HCT116 (cell line): ENCODE measurements around the gene SIRT7. TPM values are rescaled to one million over a fixed set of nuclear protein-coding genes. Genes with fewer than 3 reads are reported as not detected.
A peak's percentile ranks its signal among the peaks of the same experiment; 100 is the strongest.

Experiments used
- ATAC-seq: fragments of 200-7000 bp; cut with Tn5 transposase; 2 replicates; pipeline ENCODE4 v1.9.1; 2020; ENCODE audit warnings: mild to moderate bottlenecking, moderate library complexity
- BruUV-seq: library from RNA; stranded (reverse); fragments of 400-500 nt; replicated peaks from 2 replicates; lab custom pipeline; 2021; lab: Mats Ljungman, UMichigan
- CTCF ChIA-PET: fragments of 300-600 bp; sonication (Branson Sonifier 250); formaldehyde crosslinking; loops from one replicate; lab custom pipeline; 2021; ENCODE audit warnings: antibody characterized with exemption; lab: Charles Lee
- POLR2A ChIA-PET: fragments of 300-600, 350-600 bp; sonication (Branson Sonifier 250); formaldehyde crosslinking; loops from one replicate; lab custom pipeline; 2021; ENCODE audit warnings: antibody characterized with exemption; lab: Charles Lee
- RAD21 ChIA-PET, 2 experiments: fragments of 300-600 bp; sonication (Branson Sonifier 250); formaldehyde crosslinking; loops; one replicate each; lab custom pipeline; 2023; ENCODE audit warnings: low total read pairs in 2 of 2; ENCODE audit not compliant: uncharacterized antibody in 2 of 2, unreplicated experiment in 2 of 2, low non-redundant PET in 1 of 2; lab: Charles Lee
- DNase-seq: peaks from one replicate; pipeline ENCODE4 v3.0.0-alpha.2; 2010; ENCODE audit warnings: low read depth, low spot score
- H2AFZ ChIP-seq: fragments of 200-600 bp; shearing (Covaris generic), sonication (generic); 2 replicates; pipeline ENCODE4 v1.6.1; 2017; ENCODE audit warnings: low read depth, mixed run types, mixed read lengths, antibody characterized with exemption, low read length; ENCODE audit not compliant: poor library complexity, severe bottlenecking
- H3K27ac ChIP-seq: 2 replicates; pipeline ENCODE4 v1.5.1; 2012; ENCODE audit warnings: low read depth, low read length
- H3K27me3 ChIP-seq: fragments of 200-600 bp; sonication (generic); 2 replicates; pipeline ENCODE4 v1.6.1; 2016; ENCODE audit warnings: mixed run types, low read length, mixed read lengths; ENCODE audit not compliant: insufficient read depth
- H3K36me3 ChIP-seq, 2 experiments: fragments of 200-500 bp in 1 of 2; fragments of 200-600 bp in 1 of 2; sonication (Bioruptor generic) in 1 of 2; sonication (generic) in 1 of 2; 2 replicates each; pipeline versions ENCODE4 v1.5.1 to v1.6.1; 2014 to 2016; ENCODE audit warnings: low read length in 2 of 2, inconsistent platforms in 1 of 2, mixed read lengths in 1 of 2, mixed run types in 1 of 2; ENCODE audit not compliant: insufficient read depth in 2 of 2, control insufficient read depth in 1 of 2
- H3K4me1 ChIP-seq, 2 experiments: fragments of 200-600 bp in 1 of 2; sonication (generic) in 1 of 2; 2 replicates each; pipeline versions ENCODE4 v1.5.1 to v1.6.1; 2012 to 2017; ENCODE audit warnings: low read length in 2 of 2, inconsistent platforms in 1 of 2, mild to moderate bottlenecking in 1 of 2, mixed read lengths in 1 of 2, mixed run types in 1 of 2, moderate library complexity in 1 of 2; ENCODE audit not compliant: insufficient read depth in 2 of 2, control insufficient read depth in 1 of 2
- H3K4me2 ChIP-seq: fragments of 200-600 bp; sonication (generic); 2 replicates; pipeline ENCODE4 v1.6.1; 2017; ENCODE audit warnings: mixed run types, low read length, mixed read lengths
- H3K4me3 ChIP-seq, 2 experiments: fragments of 200-600 bp in 1 of 2; sonication (generic) in 1 of 2; replicated peaks in 1 of 2; 2 replicates each; pipeline ENCODE4 v1.5.1; 2011 to 2016; ENCODE audit warnings: low read length in 2 of 2, control low read depth in 1 of 2, low read depth in 1 of 2, mild to moderate bottlenecking in 1 of 2, mixed read lengths in 1 of 2, mixed run types in 1 of 2
- H3K79me2 ChIP-seq: fragments of 200-600 bp; sonication (generic); 2 replicates; pipeline ENCODE4 v1.6.1; 2017; ENCODE audit warnings: mild to moderate bottlenecking, mixed run types, low read length, moderate library complexity, mixed read lengths; ENCODE audit not compliant: insufficient read depth
- H3K9ac ChIP-seq: fragments of 200-600 bp; sonication (generic); 2 replicates; pipeline ENCODE4 v1.6.1; 2016; ENCODE audit warnings: low read length, mixed read lengths
- H3K9me2 ChIP-seq: fragments of 200-600 bp; sonication (generic), shearing (Covaris generic); 2 replicates; pipeline ENCODE4 v1.6.1; 2017; ENCODE audit warnings: mixed run types, mild to moderate bottlenecking, moderate library complexity; ENCODE audit not compliant: insufficient read depth
- H3K9me3 ChIP-seq, 2 experiments: fragments of 200-500 bp in 1 of 2; fragments of 200-600 bp in 1 of 2; sonication (Bioruptor generic) in 1 of 2; sonication (generic) in 1 of 2; 2 replicates each; pipeline ENCODE4 v1.6.1; 2014 to 2017; ENCODE audit warnings: low read length in 2 of 2, mixed read lengths in 2 of 2, inconsistent platforms in 1 of 2, low read depth in 1 of 2, mild to moderate bottlenecking in 1 of 2, mixed run types in 1 of 2, moderate library complexity in 1 of 2; ENCODE audit not compliant: control insufficient read depth in 1 of 2, insufficient read depth in 1 of 2
- H4K20me1 ChIP-seq: fragments of 200-600 bp; sonication (generic), shearing (Covaris generic); 2 replicates; pipeline ENCODE4 v1.6.1; 2017; ENCODE audit warnings: mixed run types, mild to moderate bottlenecking, moderate library complexity; ENCODE audit not compliant: insufficient read depth
- ATF3 ChIP-seq: IDR thresholded peaks from 2 replicates; pipeline ENCODE4 v1.6.1; 2012
- CBX3 ChIP-seq: IDR thresholded peaks from 2 replicates; pipeline ENCODE4 v1.6.1; 2012; ENCODE audit warnings: low read depth
- CEBPB ChIP-seq: IDR thresholded peaks from 2 replicates; pipeline ENCODE4 v1.6.1; 2012; ENCODE audit warnings: low read depth
- EZH2 ChIP-seq: fragments of 200-600 bp; sonication (generic); IDR thresholded peaks from 2 replicates; pipeline ENCODE4 v1.6.1; 2017; ENCODE audit warnings: antibody characterized with exemption, mixed run types
- FOSL1 ChIP-seq: IDR thresholded peaks from 2 replicates; pipeline ENCODE4 v1.6.1; 2012; ENCODE audit warnings: low read depth
- JUND ChIP-seq: IDR thresholded peaks from 2 replicates; pipeline ENCODE4 v1.6.1; 2012
- POLR2A ChIP-seq: IDR thresholded peaks from 2 replicates; pipeline ENCODE4 v1.7.0; 2011; ENCODE audit warnings: borderline replicate concordance; ENCODE audit not compliant: insufficient read depth, insufficient read length; ENCODE audit errors: extremely low read depth
- RAD21 ChIP-seq: IDR thresholded peaks from 2 replicates; pipeline ENCODE4 v1.6.1; 2012; ENCODE audit warnings: low read depth, mild to moderate bottlenecking
- TCF7L2 ChIP-seq: IDR thresholded peaks from 2 replicates; pipeline ENCODE4 v1.7.0; 2011; ENCODE audit warnings: borderline replicate concordance, inconsistent platforms; ENCODE audit not compliant: insufficient read depth, insufficient read length; ENCODE audit errors: extremely low read depth
- ZNF274 ChIP-seq: fragments of 200-500 bp; sonication (Bioruptor generic); IDR thresholded peaks from 2 replicates; pipeline ENCODE4 v1.6.1; 2014; ENCODE audit warnings: mild to moderate bottlenecking, low read depth, low read length, inconsistent platforms
- intact Hi-C: fragments of 100-400 bp; cut with micrococcal nuclease; formaldehyde crosslinking; loops from 2 replicates; pipeline ENCODE4 v1.10.0; 2022
- total RNA-seq: library from RNA; stranded (reverse); gene quantifications from one replicate; pipeline ENCODE4 v1.2.1, GENCODE V29; 2021; ENCODE audit not compliant: unreplicated experiment
- TF ChIP-seq, protein P1 (sequence below): IDR thresholded peaks from 2 replicates; pipeline ENCODE4 v1.6.1; 2011; ENCODE audit warnings: mild to moderate bottlenecking, low read length, moderate library complexity; ENCODE audit not compliant: insufficient replicate concordance; ENCODE audit errors: extremely low read depth
- TF ChIP-seq, protein P2 (sequence below): IDR thresholded peaks from 2 replicates; pipeline ENCODE4 v1.6.1; 2012

Gene SIRT7
- total RNA-seq, 1 experiment from 2014 or later: 62.6 TPM

DNA sequence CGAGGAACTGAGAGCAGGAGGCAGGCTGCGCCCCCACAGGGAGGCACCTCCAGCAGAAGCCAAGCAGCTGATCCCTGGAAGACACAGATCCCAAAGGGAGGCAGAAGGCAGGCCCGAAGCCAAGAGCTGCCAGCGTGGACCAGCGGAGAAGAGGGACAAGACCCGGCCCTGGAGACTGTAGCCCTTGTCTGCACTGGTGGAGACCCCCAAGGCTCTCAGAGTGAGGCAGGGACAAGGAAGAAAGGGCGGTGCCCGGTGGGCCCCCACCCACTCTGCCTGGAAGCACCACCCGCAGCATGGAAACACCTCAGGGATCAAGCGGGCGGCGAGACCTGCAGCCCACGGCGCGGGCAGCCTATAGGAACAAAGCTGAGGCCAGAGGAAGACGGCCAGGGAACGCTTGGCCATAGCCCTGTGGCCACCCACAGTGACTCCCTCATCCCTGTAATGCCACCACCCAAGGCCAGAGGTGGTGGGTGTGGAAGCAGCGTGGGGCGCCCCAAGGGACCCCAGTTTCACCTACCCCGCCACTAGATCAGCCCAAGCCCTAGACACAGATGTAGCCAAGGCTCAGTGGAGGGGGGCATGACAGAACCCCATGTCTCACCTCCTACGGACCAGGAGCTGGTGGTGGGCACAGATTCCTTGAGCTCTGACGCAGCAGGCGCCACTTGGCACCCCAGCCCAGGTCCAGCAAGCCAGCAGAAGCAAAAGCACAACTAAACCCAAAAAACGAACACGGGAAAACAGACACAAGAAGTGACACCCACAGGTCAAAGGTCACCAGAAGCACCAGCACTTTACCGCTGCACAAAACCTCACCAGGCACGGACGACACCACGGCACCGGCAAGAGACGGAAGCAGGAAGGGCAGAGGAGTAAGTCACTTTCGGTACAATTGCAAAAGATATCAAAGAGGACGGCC is 2.9 kb upstream of the SIRT7 start:
- Histone ChIP-seq H3K4me3 (no peak overlapping the region), H3K9ac (no peak overlapping the region), H3K9me2 (no peaks in the 10 kb centered on the region), H3K4me2 (no peak overlapping the region), H3K79me2 (peaks cover 96% of the 10 kb centered on the region), H3K27ac (peak overlapping the region; percentile 13; the same call in 1 of the 2 replicates), H3K4me1 (peaks cover 41 to 60% of the 10 kb centered on the region in 2 experiments), H4K20me1 (no peaks in the 10 kb centered on the region), H3K9me3 (no peaks in the 10 kb centered on the region), H3K27me3 (no peaks in the 10 kb centered on the region), H3K36me3 (peaks cover 15 to 39% of the 10 kb centered on the region in 2 experiments; a peak in 3 of 4 replicates), H2AFZ (no peak overlapping the region)
- intact Hi-C loops: no loop called here
- no peak for DNase-seq
- POLR2A ChIA-PET: no interaction called here
- RAD21 ChIA-PET: no interaction called here
- TF ChIP-seq, protein P1, sequence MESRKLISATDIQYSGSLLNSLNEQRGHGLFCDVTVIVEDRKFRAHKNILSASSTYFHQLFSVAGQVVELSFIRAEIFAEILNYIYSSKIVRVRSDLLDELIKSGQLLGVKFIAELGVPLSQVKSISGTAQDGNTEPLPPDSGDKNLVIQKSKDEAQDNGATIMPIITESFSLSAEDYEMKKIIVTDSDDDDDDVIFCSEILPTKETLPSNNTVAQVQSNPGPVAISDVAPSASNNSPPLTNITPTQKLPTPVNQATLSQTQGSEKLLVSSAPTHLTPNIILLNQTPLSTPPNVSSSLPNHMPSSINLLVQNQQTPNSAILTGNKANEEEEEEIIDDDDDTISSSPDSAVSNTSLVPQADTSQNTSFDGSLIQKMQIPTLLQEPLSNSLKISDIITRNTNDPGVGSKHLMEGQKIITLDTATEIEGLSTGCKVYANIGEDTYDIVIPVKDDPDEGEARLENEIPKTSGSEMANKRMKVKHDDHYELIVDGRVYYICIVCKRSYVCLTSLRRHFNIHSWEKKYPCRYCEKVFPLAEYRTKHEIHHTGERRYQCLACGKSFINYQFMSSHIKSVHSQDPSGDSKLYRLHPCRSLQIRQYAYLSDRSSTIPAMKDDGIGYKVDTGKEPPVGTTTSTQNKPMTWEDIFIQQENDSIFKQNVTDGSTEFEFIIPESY: no peak
- TF ChIP-seq TCF7L2: no peak
- TF ChIP-seq ATF3: no peak
- TF ChIP-seq, protein P2, sequence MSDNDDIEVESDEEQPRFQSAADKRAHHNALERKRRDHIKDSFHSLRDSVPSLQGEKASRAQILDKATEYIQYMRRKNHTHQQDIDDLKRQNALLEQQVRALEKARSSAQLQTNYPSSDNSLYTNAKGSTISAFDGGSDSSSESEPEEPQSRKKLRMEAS: no peak
- TF ChIP-seq EZH2: no peak
- no peak for TF ChIP-seq JUND
- TF ChIP-seq CEBPB: no peak
- no peak for TF ChIP-seq RAD21
- no peak for TF ChIP-seq POLR2A
- TF ChIP-seq ZNF274: no peak
- no peak for TF ChIP-seq FOSL1
- TF ChIP-seq CBX3: no peak
- ATAC-seq: no peak
- BruUV-seq: no TSS peak
- CTCF ChIA-PET: no interaction called here
